Smooth muscle cell (in vitro differentiated cells): ENCODE data around the gene BCL7C. TPM values are rescaled to one million over a fixed set of nuclear protein-coding genes. Genes with fewer than 3 reads are reported as not detected.

ENCODE experiments used
- DNase-seq: peaks from one replicate; lab custom pipeline; 2025; ENCODE audit not compliant: unreplicated experiment; lab: John Stamatoyannopoulos, UW
- H2AFZ ChIP-seq: fragments of 200-600 bp; sonication (generic); 2 replicates; pipeline ENCODE4 v1.6.0; 2016; ENCODE audit warnings: antibody characterized with exemption, low read depth, mild to moderate bottlenecking
- H3F3A ChIP-seq: fragments of 200-600 bp; sonication (generic); 2 replicates; pipeline ENCODE4 v1.6.0; 2017; ENCODE audit warnings: antibody characterized with exemption, low read depth
- H3K27ac ChIP-seq: fragments of 200-600 bp; sonication (generic); 2 replicates; pipeline ENCODE4 v1.5.1; 2016; ENCODE audit warnings: low read depth, mild to moderate bottlenecking
- H3K27me3 ChIP-seq: fragments of 200-600 bp; sonication (generic); 2 replicates; pipeline ENCODE4 v1.6.1; 2016; ENCODE audit warnings: low read depth, mild to moderate bottlenecking
- H3K36me3 ChIP-seq: fragments of 200-600 bp; sonication (generic); 2 replicates; pipeline ENCODE4 v1.5.1; 2016; ENCODE audit warnings: low read depth
- H3K4me1 ChIP-seq: fragments of 200-600 bp; sonication (generic); 2 replicates; pipeline ENCODE4 v1.5.1; 2016; ENCODE audit warnings: low read depth
- H3K4me2 ChIP-seq: fragments of 200-600 bp; sonication (generic); 2 replicates; pipeline ENCODE4 v1.6.0; 2016; ENCODE audit warnings: mild to moderate bottlenecking
- H3K4me3 ChIP-seq: fragments of 200-600 bp; sonication (generic); 2 replicates; pipeline ENCODE4 v1.5.1; 2016; ENCODE audit warnings: mild to moderate bottlenecking
- H3K79me2 ChIP-seq: fragments of 200-600 bp; sonication (generic); 2 replicates; pipeline ENCODE4 v1.6.0; 2016; ENCODE audit warnings: low read depth, mild to moderate bottlenecking
- H3K9ac ChIP-seq: fragments of 200-600 bp; sonication (generic); 2 replicates; pipeline ENCODE4 v1.6.0; 2016; ENCODE audit warnings: low read depth
- H3K9me3 ChIP-seq: fragments of 200-600 bp; sonication (generic); replicated peaks from 2 replicates; pipeline ENCODE4 v1.5.1; 2016; ENCODE audit warnings: low read depth
- H4K20me1 ChIP-seq: fragments of 200-600 bp; sonication (generic); 2 replicates; pipeline ENCODE4 v1.6.0; 2016; ENCODE audit warnings: low read depth
- WGBS: methylation state at CpG from one replicate; pipeline ENCODE4 v1.1.7; 2016; ENCODE audit warnings: low lambda C conversion rate; 5-methylcytosine and 5-hydroxymethylcytosine counted together
- polyA plus RNA-seq: library from polyadenylated mRNA; unstranded; fragments of >200 nt; fragmentation: Nextera tagmentation; extraction: Ambion mirVana; gene quantifications from 2 replicates; pipeline ENCODE4 v1.2.1, GENCODE V29; 2016
- total RNA-seq: library from RNA; depleted of rRNA; stranded (reverse); fragments of >200 nt; gene quantifications from 2 replicates; pipeline ENCODE4 v1.2.3, GENCODE V29; 2014
- TF ChIP-seq, protein P1 (sequence below): fragments of 200-600 bp; sonication (generic); IDR thresholded peaks from 2 replicates; pipeline ENCODE4 v1.5.1; 2017; ENCODE audit warnings: borderline replicate concordance, mild to moderate bottlenecking, antibody characterized with exemption; ENCODE audit not compliant: insufficient read depth, poor library complexity, severe bottlenecking

BCL7C gene
- total and polyA plus RNA-seq, 2 experiments from 2014 or later = 34.2 to 76.1 TPM

DNA sequence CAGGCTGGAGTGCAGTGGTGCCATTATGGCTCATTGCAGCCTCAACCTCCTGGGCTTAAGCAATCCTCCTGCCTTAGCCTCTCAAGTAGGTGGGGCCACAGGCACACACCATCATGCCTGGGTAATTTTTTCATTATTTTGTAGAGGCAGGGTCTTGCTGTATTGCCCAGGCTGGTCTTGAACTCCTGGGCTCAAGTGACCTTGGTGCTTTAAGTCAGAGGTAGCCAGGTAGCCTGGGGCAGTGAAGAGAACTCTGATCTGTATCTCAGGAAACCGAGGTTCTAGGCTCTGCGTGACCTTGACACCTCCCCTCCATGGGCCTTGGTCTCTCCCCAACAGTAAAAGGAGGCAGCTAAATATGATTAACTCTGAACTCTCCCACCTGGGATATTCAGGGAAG is 5.9 kb upstream of the BCL7C start:
- no peak for DNase-seq
- TF ChIP-seq, protein P1, sequence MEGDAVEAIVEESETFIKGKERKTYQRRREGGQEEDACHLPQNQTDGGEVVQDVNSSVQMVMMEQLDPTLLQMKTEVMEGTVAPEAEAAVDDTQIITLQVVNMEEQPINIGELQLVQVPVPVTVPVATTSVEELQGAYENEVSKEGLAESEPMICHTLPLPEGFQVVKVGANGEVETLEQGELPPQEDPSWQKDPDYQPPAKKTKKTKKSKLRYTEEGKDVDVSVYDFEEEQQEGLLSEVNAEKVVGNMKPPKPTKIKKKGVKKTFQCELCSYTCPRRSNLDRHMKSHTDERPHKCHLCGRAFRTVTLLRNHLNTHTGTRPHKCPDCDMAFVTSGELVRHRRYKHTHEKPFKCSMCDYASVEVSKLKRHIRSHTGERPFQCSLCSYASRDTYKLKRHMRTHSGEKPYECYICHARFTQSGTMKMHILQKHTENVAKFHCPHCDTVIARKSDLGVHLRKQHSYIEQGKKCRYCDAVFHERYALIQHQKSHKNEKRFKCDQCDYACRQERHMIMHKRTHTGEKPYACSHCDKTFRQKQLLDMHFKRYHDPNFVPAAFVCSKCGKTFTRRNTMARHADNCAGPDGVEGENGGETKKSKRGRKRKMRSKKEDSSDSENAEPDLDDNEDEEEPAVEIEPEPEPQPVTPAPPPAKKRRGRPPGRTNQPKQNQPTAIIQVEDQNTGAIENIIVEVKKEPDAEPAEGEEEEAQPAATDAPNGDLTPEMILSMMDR = no peak
- H3K36me3 ChIP-seq = no peaks in the 10 kb centered on the region
- H3K4me1 ChIP-seq = peaks cover 9% of the 10 kb centered on the region
- 93% methylated on average over 2 of the region's 2 CpGs for WGBS
- no peaks in the 10 kb centered on the region for H3K9me3 ChIP-seq
- no peak overlapping the region for H3K27ac ChIP-seq
- no peak overlapping the region for H2AFZ ChIP-seq
- no peak overlapping the region for H3K9ac ChIP-seq
- no peaks in the 10 kb centered on the region for H3K27me3 ChIP-seq
- no peak overlapping the region for H3K4me2 ChIP-seq
- H4K20me1 ChIP-seq = no peaks in the 10 kb centered on the region
- peaks cover 3% of the 10 kb centered on the region for H3K79me2 ChIP-seq
- no peak overlapping the region for H3K4me3 ChIP-seq
- H3F3A ChIP-seq = peaks cover 13% of the 10 kb centered on the region

DNA sequence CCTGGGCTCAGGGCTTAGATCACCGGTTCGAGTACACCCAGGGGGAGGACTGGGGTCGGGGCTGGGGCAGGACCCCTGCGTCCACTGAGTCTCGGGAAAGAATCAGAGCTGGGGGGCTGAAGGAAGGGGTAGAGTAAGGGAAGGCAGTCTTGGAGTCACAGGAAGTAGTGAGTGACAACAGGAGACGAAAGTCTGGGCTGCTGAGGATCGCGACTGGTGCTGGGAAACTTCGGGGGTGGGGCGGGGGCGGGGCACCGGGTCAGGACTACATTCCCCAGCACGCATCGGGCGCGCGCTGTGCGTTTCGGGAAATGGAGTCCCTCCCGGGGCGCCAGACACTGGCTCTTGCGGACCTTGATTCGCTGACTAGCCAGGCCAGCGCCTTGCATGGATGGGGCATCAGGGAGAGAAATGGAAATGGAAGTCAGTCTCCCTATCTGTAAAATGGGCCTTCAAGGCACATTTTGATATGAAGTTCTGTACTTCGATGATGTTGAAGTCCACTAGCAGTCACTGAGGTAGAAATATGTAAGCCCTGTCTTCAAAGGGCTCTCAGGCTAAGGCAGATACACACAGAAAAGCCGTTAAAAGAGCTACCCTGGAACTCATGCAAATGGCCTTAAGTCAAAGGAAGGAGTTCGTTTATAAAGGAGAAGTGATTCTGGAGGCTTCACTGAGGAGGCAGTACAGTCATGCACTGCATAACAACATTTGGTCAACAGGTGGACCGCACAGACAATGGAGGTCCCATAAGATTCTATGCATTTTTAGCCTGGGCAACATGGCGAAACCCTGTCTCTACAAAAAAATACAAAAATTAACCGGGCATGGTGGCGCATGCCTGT is 3.2 kb upstream of the BCL7C start:
- Histone ChIP-seq H3K27ac (peak overlapping the region; percentile 98), H3K79me2 (peaks cover 16% of the 10 kb centered on the region), H2AFZ (peak overlapping the region; percentile 53), H3K9me3 (no peaks in the 10 kb centered on the region), H3K4me1 (peaks cover 20% of the 10 kb centered on the region), H3K9ac (peak overlapping the region; percentile 92), H3K36me3 (no peaks in the 10 kb centered on the region), H3F3A (peaks cover 20% of the 10 kb centered on the region), H3K27me3 (no peaks in the 10 kb centered on the region), H3K4me2 (peak overlapping the region; percentile 90), H3K4me3 (peak overlapping the region; percentile 61), H4K20me1 (no peaks in the 10 kb centered on the region)
- peak; percentile 90 for DNase-seq
- WGBS = 21% methylated on average over 31 of the region's 31 CpGs
- TF ChIP-seq, protein P1 = no peak

DNA sequence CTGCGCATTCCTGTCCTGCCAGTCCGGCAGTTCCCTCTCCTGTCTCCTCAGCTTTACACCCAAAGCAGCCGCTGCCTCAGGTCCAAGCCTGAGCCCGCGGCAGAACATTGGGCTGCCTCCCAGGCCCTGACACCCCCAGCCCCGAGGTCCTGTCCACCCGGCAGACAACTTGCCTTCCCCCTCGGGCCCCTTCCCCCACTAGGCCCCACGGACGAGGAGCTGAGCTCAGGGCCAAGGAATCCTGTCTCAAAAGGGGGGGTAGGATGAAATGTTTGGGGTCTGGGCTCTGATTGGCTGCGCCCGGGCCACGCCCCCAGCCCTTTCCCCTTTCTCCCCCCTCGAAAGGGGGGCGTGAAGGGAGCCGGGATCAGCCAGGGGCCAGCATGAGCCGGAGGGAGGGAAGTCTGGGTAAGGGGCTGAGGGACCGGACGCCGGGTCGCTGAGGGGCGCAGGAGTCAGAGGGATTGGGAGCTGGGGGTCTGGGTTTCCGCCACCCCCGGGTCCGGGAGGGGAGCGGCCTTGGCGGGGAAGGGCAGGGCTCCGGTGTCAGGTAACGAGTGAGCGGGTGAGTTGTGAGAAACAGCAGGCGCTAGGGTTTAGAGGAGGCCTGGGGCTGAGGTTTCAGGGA is 2.5 kb upstream of the BCL7C start, which contains the start of gene CTF1:
TSS of gene CTF1 (plus strand) at position 354 of the 628 bp plus-strand sequence. CDS start at position 384, 30 bp downstream.
- H2AFZ ChIP-seq = peak within 1 kb of the TSS; percentile 53
- peak within 1 kb of the TSS; percentile 61 for H3K4me3 ChIP-seq
- H3K79me2 ChIP-seq = peaks cover 16% of the 10 kb centered on the region
- peak; percentile 92 for DNase-seq
- 1% methylated on average over 25 of the region's 31 CpGs for WGBS
- H3K4me2 ChIP-seq = peak within 1 kb of the TSS; percentile 90
- no peaks in the 10 kb centered on the region for H3K27me3 ChIP-seq
- peaks cover 20% of the 10 kb centered on the region for H3F3A ChIP-seq
- no peaks in the 10 kb centered on the region for H3K36me3 ChIP-seq
- no peaks in the 10 kb centered on the region for H3K9me3 ChIP-seq
- peak within 1 kb of the TSS; percentile 98 for H3K27ac ChIP-seq
- no peaks in the 10 kb centered on the region for H4K20me1 ChIP-seq
- H3K4me1 ChIP-seq = peaks cover 20% of the 10 kb centered on the region
- H3K9ac ChIP-seq = peak within 1 kb of the TSS; percentile 92
- TF ChIP-seq, protein P1 = no peak
